ENCODE measurements around the gene ABI2. TPM values are rescaled to one million over a fixed set of nuclear protein-coding genes. Genes with fewer than 3 reads are reported as not detected.

Gene ABI2
- total RNA-seq, 4 donors from 2014 or later = 6.2 to 17.0 (median 12.9) TPM

DNA sequence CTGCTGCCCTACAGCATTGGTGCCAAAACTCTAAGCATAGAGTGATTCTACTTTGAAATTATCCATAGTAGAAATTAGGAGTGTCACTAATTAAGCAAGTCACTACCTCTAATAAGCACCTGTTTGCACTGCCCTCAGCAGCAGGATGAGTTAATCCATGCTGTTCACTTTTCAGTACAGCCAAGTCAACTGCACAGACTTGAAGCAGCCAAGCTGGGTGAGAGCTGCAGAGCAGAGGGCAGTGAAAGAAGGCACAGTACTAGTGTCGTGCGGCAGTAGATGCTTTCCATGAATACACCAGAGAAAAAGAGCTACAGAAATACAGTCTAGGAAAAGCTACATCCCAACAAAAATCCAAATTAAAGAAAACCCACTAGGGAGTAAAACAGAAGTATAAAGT lies 108.3 kb downstream of the ABI2 start:
- TF ChIP-seq POLR2A (IDR thresholded peaks at IDR 0.05) = no peak
- Histone ChIP-seq H3K36me3 (peaks cover 0 to 8% of the 10 kb centered on the region in 2 donors), H3K27me3 (no peaks in the 10 kb centered on the region), H3K27ac (no peak overlapping the region), H3K4me3 (no peak overlapping the region), H3K4me1 (peaks cover 0 to 2% of the 10 kb centered on the region in 2 donors), H3K9me3 (no peaks in the 10 kb centered on the region)
- no peak for ATAC-seq
- intact Hi-C loops (cut with DNase I; ENCODE audit: low total_unique reads) (no loop called here), in situ Hi-C loops (cut with MboI; ENCODE audit: low sequenced_read_pairs in 4 of 4) (no loop called here)
- no peak for DNase-seq

DNA sequence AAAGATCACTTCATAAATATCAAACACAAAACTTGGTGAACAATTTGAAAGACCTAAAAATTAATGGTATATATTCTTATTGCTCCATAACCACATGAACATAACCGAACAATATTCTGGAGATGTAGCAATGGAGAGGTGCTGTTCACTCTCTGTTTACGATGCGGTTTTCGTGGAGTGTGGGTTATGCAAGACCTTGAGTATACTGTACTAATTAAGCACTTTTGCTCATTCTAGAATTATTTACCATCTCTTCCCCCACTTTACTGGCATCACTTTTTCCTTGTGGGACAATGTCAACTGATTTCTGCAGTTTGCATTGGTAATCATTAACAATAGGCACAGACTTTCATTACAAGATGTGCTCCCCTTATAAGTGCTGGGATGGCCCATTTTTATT lies 109.3 kb downstream of the ABI2 start:
- DNase-seq (no peak), ATAC-seq (no peak)
- intact Hi-C loops (cut with DNase I; ENCODE audit: low total_unique reads) = no loop called here
- H3K27ac ChIP-seq = no peak overlapping the region
- no peak overlapping the region for H3K4me3 ChIP-seq
- TF ChIP-seq, protein P1, sequence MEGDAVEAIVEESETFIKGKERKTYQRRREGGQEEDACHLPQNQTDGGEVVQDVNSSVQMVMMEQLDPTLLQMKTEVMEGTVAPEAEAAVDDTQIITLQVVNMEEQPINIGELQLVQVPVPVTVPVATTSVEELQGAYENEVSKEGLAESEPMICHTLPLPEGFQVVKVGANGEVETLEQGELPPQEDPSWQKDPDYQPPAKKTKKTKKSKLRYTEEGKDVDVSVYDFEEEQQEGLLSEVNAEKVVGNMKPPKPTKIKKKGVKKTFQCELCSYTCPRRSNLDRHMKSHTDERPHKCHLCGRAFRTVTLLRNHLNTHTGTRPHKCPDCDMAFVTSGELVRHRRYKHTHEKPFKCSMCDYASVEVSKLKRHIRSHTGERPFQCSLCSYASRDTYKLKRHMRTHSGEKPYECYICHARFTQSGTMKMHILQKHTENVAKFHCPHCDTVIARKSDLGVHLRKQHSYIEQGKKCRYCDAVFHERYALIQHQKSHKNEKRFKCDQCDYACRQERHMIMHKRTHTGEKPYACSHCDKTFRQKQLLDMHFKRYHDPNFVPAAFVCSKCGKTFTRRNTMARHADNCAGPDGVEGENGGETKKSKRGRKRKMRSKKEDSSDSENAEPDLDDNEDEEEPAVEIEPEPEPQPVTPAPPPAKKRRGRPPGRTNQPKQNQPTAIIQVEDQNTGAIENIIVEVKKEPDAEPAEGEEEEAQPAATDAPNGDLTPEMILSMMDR (IDR thresholded peaks at IDR 0.05 in 4 of 5, conservative IDR thresholded peaks at IDR 0.05 in 1 of 5) = no peak
- H3K27me3 ChIP-seq = no peaks in the 10 kb centered on the region
- in situ Hi-C loops (cut with MboI; ENCODE audit: low sequenced_read_pairs in 4 of 4) = no loop called here
- H3K36me3 ChIP-seq = peaks cover 0 to 10% of the 10 kb centered on the region in 2 donors
- peaks cover 0 to 12% of the 10 kb centered on the region in 2 donors for H3K4me1 ChIP-seq
- H3K9me3 ChIP-seq = no peaks in the 10 kb centered on the region

DNA sequence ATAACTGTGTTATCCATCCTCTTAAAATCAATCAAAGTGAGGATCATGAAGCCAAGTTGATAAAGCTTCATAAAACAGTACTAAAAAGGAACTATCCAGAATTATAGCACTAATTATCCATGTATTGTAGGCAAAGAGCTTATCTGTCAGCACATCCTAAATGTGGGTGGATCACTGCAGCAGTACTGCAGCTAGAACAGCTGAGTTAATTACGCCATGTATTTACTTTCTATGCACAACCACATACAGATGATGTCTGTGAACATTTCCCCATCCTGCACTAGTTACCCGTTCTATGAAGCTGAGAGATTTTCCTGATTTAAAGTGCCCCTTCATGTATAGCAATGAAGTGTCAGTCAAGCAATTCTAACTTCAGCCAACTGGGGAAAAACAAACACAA lies 110.3 kb downstream of the ABI2 start:
- Histone ChIP-seq H3K27ac (no peak overlapping the region), H3K4me1 (peaks cover 0 to 21% of the 10 kb centered on the region in 2 donors), H3K9me3 (no peaks in the 10 kb centered on the region), H3K27me3 (no peaks in the 10 kb centered on the region), H3K36me3 (peaks cover 0 to 18% of the 10 kb centered on the region in 2 donors), H3K4me3 (no peak overlapping the region)
- ATAC-seq (no peak), DNase-seq (no peak)
- TF ChIP-seq, protein P1 (IDR thresholded peaks at IDR 0.05 in 4 of 5, conservative IDR thresholded peaks at IDR 0.05 in 1 of 5) = no peak
- TF ChIP-seq POLR2A (IDR thresholded peaks at IDR 0.05) = no peak
- intact Hi-C loops (cut with DNase I; ENCODE audit: low total_unique reads) = no loop called here
- in situ Hi-C loops (cut with MboI; ENCODE audit: low sequenced_read_pairs in 4 of 4) = no loop called here

DNA sequence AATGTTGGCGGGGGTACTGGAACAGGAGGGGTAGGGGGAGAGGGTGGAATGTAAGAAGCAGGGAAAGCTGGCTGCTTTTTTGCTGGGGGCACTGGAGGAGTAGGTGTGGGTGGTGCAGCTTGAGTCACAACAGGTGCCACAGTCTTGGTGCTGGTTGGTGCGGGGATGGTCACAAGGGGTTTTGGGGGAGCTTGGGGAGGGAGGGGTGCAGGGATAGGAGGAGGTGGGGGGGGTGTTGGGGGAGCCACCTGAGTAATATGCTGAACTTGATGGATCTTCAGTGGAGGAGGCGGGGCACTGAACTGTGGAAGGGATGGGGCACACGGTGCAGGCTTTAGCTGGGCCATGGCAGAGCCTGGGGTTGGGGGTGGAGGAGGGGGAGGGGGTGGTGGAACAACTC lies 112.5 kb downstream of the ABI2 start:
- TF ChIP-seq, protein P1 (IDR thresholded peaks at IDR 0.05 in 4 of 5, conservative IDR thresholded peaks at IDR 0.05 in 1 of 5) = no peak
- no peak for TF ChIP-seq POLR2A (IDR thresholded peaks at IDR 0.05)
- Histone ChIP-seq H3K4me1 (peaks cover 0 to 28% of the 10 kb centered on the region in 2 donors), H3K4me3 (no peak overlapping the region), H3K36me3 (peaks cover 0 to 32% of the 10 kb centered on the region in 2 donors), H3K27me3 (no peaks in the 10 kb centered on the region), H3K9me3 (no peaks in the 10 kb centered on the region), H3K27ac (no peak overlapping the region)
- intact Hi-C loops (cut with DNase I; ENCODE audit: low total_unique reads) (no loop called here), in situ Hi-C loops (cut with MboI; ENCODE audit: low sequenced_read_pairs in 4 of 4) (no loop called here)
- DNase-seq (no peak), ATAC-seq (no peak)

DNA sequence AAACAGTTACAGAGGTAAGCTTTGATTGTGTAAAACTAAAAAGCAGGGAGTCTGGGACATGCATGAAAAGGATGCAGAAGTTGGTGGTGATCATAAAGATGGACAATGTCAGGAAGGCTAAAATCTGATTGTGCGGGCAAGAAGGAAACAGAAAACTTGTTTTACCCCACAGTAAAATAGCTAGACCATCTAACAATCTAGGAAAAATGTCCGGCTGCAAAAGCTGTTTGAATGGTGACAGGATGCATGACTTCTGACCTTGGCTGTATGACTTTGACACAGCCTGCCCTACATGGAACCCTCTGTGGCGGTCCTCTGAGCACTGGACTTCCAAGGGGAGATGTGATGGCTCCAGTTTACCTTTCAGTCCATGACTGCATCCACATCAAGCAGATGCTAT lies 113.3 kb downstream of the ABI2 start:
- in situ Hi-C loops (cut with MboI; ENCODE audit: low sequenced_read_pairs in 4 of 4) = no loop called here
- H3K27me3 ChIP-seq = no peaks in the 10 kb centered on the region
- peaks cover 0 to 40% of the 10 kb centered on the region in 2 donors for H3K36me3 ChIP-seq
- DNase-seq = no peak
- peaks cover 0 to 28% of the 10 kb centered on the region in 2 donors for H3K4me1 ChIP-seq
- intact Hi-C loops (cut with DNase I; ENCODE audit: low total_unique reads) = no loop called here
- no peak overlapping the region for H3K27ac ChIP-seq
- H3K4me3 ChIP-seq = no peak overlapping the region
- TF ChIP-seq, protein P1 (IDR thresholded peaks at IDR 0.05 in 4 of 5, conservative IDR thresholded peaks at IDR 0.05 in 1 of 5) = no peak
- no peak for TF ChIP-seq POLR2A (IDR thresholded peaks at IDR 0.05)
- no peaks in the 10 kb centered on the region for H3K9me3 ChIP-seq
- ATAC-seq = no peak

All from gastrocnemius medialis (tissue), 4 donors.